ENCODE data around the gene ETS1.

ETS1 gene

DNA sequence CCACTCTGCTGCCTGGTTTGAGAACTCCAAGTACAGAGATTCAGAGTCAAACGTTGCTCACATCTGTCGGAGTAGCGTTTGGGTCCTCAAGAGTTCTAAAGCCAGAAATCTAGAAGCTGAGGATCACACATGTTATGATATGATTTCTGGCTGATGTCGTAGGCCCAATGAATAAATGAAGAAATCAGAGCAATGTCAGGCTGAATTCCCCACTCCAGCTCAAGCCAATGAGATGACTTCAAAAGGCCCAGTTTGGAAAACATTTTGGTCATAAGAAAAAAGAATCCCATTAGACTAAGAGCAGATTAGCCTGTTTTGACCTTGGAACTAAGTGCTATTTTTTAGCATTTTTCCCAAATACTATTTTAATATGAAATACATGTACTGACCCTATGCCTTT is 106.7 kb downstream of the ETS1 start:
- DNase-seq (ENCODE audit: low spot score), result no peak

DNA sequence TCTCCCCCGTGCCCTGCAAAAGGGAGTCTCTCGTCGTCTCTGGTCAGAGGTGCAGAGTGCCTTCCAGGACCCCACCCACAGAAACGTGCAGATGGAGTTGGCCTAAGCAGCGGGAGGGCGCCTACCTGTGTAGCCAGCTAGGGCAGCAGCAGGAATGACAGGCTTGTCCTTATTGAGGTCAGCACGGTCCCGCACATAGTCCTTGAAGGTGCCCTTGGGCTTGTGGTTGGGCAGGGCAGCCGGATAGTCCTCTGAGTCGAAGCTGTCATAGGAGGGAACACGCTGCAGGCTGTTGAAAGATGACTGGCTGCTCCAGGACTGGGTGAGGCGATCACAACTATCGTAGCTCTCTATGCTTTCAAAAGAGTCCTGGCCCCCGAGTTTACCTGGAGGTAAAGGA is 107.3 kb downstream of the ETS1 start:
- no peak for DNase-seq (ENCODE audit: low spot score)

DNA sequence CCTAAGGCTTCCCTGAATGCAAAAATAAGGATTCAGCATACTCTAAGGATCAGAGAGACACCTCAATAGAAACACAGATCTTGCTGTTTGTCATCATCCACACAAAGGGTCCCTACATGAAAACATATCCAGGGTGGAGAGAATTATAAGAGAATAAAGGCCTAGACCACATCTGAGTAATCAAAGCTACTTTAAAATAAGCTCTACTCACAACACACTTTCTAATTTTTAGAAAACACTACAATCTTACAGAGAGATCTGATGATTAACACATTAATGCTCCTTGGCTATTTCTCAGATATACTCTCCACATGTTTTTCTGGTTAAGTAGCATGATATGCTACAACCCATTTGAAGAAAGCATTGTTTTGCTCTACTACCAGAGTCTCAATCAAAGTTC is 108.2 kb downstream of the ETS1 start:
- DNase-seq (ENCODE audit: low spot score), result no peak

DNA sequence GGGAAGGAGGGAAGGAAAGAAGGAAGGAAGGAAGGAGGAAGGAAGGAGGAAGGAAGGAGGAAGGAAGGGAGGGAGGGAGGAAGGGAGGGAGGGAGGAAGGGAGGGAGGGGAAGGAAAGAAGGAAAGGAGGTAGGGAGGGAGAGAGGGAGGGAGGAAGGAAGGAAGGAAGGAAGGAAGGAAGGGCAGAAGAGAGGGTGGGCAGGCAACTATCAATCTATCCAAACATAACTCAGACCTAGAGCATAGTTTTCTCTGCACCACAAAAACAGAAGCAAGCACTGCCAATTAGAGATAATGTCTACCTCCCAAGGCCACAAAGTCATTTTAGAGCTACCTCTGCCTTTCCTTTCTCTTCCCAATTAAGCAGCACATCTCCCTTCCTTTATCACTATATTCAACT is 109.1 kb downstream of the ETS1 start:
- DNase-seq (ENCODE audit: low spot score), result no peak

DNA sequence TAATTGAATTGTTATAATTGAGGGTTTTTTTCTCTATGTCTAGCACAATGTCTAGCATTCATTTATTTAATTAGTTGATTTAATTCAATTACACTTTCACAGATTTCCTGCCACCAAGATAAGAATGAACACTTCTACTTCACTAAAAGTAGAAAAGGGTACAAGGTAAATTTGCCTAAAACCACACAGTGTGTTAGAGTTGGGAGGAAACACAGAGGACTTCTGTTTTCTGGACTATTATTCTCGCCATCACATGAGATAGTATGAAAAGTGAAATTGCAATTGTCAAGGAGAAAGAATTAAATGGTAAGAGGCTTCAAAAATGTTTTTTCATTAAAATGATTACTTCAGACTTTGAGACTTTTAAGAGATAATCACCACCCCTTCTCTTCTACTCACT is 109.5 kb downstream of the ETS1 start:
- DNase-seq (ENCODE audit: low spot score), result no peak

DNA sequence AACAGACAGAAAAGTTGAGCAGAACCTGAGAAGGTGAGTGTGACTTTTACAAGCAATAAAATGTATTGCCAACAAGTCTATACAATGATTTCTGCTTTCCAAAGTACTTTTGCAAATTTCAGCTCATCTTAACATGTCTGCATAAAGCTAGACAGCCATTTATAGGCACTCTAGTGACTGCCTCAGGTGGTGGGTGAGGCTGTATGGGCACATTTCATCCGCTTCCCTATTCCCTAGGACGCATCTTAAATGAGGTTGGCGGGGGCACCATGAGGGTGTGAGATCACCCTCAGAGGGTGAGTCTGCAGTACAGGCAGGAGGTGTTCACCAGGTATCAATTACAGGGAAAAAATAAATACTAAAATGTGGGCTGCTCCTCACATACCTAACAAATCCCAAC is 110.1 kb downstream of the ETS1 start:
- no peak for DNase-seq (ENCODE audit: low spot score)

DNA sequence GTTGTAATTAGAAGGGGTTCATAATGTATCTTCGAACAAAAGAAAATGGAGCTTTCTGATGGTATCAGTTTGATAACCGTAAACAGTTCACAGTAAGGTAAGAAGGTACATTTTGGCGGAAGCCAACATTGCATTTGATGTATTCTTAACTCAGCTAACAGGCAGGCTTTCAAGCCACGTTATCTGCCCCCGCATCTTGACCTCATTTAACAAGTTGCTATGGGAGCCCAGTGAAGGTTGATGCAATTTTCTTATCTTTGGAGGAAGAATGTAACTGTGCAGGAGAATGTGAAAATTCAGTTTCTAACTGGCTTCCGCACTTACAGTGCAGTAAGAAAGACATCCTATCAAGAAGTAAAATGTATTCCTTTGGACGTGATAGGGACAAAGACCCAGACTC is 110.6 kb downstream of the ETS1 start:
- no peak for DNase-seq (ENCODE audit: low spot score)

DNA sequence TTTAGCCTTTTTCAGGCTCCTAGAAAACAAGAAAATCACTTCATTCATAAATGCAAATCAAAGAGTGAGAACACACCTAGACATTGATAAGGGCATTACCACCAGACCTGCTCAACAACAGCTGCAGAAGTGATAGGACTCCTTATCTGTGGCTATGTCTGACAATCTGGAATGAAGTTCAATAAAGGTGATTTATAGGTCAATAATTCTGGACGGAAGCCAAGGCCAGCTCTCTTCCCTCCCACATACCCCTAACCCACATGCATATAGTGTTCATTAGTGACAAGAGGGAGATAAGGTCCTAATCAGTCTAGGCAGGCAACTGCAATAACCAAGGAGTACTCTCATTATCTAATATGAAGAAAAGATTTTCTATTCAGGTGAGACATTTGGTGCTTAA is 111.3 kb downstream of the ETS1 start:
- no peak for DNase-seq (ENCODE audit: low spot score)

DNA sequence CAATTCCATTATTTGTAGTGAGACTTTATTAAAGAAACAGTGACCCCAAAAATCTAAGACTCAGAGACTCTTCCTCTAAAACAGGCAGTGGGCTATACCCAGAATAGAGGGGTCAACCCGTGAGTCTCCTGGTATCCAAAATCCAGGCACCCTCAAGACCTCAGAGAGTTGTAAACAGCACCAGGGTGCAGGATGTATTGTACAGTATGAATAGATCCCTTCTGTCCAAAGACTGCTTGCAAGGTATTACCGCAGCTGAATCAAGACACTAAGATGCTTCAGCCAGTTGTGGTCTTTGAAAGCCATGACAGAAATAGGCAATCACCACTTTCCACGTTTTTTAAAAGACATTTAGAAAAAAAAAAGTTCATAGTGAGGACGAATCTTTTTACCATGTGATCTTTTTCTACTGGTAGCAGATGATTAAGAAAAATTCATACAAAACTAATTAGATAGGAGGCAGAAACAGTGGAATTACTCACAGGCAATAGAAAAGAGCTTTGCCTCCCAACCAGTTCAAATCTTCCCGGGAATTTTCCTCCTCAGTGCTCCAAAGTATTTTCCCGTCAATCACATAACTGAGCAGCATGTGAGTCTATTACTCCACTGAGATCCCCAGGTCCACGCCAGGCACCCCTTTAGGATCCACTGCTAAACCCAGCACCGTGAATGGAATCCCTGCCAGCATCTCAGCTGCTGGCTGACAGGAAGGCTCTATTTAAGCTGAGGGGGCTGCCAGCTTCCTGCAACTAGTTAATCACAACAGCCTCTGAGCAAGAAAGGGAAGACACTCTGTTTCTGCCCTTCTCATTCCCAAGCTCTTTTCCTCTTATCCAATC is 113.1 kb downstream of the ETS1 start:
- no peak for DNase-seq (ENCODE audit: low spot score)

DNA sequence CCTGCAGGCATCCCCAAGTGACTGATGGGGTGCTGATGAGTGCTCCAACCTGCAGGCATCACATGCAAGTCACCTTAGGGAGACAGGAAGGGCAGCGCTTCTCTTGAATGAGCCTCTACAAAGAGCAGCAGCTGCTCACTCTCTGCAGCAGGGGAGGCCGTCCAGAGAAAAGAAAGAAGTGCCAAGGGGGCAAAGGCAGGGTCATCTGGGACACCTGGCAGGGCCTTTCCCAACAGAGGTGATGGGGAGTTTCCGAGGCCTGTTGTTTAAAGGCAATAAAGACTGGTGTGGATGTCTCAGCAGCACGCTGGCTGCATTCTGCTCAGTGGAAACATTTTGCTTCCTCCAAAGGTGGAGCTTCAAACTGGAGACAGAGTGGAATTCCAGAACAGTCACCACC is 113.7 kb downstream of the ETS1 start:
- DNase-seq (ENCODE audit: low spot score), result no peak

DNA sequence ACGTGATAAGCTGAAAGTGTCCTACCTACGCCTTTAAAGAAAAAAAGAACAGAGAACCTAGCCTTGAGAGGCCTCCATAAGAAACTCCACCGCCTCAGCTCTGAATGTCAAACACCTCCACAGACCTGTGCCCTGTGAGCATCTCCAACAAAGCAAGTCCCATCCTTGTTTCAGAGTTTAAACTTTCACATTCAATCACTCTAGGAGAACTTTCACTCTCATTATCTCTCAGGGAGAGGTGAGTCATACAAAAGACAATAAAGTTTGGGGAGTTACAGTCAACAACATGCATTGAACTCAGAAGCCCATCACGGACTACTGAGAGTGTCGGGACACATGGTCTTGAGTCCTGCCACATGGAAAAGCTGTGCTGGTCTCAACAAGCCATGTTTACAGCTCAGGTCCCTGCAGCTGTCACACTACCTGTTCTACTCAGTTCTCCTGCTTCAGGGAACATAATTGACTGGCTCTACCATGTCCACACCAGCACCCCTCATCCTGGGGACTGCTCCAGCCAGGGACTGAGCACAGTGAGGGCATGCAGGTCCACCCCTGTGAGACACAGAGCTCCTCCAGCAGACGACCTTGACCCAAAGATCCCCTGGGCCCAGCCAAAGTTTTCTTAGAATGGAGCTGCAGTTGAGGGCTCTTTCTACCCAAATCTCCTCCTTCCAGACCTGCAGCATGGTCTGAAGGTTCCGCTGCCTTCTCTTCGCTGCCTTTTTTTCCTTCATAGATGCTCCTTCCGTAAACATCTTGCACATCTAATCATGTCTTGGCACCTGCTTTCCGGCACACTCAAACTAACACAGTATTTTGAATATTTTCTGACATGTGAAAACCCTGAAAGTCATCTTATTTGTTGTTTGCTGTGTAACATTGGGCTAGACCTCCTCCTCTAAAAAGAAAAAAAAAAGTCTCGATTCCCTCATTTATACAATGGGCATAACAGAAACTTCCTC is 114.9 kb downstream of the ETS1 start:
- DNase-seq (ENCODE audit: low spot score), result no peak

DNA sequence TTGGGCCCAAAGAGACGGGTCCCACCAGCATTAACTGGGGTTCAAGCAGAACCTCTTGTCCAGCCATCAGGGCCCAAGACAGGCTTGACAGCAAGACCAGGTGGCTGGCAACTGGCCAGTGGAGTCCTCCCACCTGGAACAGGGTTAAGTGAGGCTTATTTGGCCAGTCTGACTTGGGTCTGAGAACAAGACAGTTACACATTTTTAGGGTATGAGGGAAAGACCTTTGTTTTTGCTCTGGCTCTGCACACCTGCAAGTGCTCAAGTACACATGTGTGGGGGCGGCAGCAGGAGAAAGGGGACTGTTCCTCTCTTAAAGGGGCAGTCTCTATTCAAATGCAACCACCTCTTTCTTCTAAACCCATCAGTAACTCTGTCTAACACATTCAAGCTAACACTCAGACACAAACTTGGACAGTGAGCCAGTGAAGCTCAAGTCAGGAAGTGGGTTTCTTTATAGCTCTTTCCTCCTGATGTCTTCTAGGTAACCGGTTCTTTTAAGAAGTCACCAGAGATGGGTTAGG is 116.2 kb downstream of the ETS1 start:
- DNase-seq (ENCODE audit: low spot score), result no peak

DNA sequence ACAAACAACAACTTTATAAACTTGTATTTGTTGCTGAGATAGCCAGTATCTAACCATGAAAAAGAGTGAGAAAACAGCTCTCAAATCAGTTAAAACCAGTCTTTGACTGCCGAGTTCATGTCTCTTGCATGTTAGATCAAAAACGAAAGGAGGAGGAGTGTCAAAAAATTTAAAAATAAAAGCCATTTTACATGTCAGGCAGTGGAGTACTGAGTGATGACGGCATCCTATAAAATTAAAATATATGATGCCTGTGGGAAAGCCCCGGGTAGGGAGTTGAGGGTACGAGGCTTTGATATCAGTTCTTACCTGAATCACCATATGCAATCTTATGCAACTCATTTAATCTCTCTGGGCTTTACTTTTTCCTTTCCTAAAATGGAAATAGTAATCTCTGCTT is 117.3 kb downstream of the ETS1 start:
- no peak for DNase-seq (ENCODE audit: low spot score)

DNA sequence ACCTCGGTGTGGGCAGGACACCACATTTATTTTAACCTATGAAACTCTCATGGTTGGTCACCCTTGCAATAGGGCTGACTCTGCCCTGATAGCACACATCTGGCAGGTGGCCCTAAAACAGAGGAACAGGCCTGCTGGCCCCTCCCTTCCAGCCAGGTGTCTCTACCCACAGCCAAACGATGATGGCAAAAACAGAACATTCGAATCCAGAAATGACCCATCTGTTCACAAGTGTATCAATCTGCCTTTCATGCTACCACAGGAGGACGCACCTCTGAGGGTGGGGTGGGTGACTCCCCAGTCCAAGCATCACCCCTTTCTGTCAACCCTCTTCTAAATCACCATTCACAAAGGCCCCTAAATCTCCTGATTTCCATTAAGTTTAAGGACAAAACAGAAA is 118.1 kb downstream of the ETS1 start:
- DNase-seq (ENCODE audit: low spot score), result no peak

DNA sequence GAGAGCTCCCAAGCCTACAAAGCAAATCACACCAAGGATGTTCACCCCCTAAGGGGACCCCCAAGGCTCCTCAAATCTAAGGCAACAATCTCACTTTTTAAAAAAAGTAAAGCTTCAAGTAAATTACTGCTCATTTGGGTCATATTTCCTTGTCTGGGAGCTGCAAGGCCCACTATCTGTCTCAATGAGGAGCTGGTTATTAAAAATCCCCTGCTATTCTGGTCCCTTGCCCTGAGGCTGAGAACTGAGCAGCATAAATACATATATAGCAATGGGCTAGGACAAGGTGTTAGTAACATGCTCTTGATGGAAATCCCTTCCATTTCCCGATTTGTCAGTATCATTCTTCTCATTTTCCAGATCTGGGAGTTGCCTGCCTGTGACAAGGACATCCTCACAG is 119.2 kb downstream of the ETS1 start:
- no peak for DNase-seq (ENCODE audit: low spot score)

DNA sequence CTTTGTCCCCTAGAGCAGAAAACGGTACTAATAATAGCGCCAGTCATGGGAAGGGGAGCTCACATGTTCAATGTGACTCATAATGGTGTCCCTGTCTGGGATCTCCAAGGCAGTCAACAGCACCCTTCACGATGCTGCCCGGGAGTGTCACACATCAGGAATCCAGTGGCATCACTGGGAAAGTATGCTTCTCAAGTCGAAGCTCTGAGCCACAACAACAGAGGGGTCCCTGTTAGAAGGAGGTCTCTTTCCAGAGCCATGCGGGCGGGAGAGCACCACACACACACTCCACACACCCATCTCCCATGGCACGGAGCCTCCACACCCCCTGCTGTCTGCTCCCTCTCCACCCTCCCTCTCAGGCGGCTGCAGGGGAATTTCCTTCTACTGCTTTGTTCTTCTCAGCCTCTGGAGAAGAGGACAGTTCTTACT is 119.7 kb downstream of the ETS1 start:
- DNase-seq (ENCODE audit: low spot score), result no peak

DNA sequence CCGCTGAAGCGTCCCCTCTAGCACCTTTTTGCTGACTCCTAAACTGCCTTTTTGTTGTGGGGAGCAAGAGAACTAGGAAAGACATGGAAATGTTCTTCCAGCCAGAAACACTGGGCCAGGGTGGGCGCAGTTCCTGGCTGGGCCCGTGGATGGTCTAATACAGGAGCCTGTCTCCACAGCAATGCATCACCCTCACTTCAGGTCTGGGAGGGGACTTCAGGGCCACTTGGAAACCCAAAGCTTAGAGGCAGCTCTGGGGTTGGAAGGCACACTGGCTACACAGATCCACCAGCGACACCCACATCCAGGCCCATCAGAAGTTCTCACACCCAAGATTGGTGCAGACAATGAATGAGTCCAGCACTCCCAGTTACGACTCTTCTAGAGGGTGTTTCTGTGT is 120.3 kb downstream of the ETS1 start:
- DNase-seq (ENCODE audit: low spot score), result no peak

DNA sequence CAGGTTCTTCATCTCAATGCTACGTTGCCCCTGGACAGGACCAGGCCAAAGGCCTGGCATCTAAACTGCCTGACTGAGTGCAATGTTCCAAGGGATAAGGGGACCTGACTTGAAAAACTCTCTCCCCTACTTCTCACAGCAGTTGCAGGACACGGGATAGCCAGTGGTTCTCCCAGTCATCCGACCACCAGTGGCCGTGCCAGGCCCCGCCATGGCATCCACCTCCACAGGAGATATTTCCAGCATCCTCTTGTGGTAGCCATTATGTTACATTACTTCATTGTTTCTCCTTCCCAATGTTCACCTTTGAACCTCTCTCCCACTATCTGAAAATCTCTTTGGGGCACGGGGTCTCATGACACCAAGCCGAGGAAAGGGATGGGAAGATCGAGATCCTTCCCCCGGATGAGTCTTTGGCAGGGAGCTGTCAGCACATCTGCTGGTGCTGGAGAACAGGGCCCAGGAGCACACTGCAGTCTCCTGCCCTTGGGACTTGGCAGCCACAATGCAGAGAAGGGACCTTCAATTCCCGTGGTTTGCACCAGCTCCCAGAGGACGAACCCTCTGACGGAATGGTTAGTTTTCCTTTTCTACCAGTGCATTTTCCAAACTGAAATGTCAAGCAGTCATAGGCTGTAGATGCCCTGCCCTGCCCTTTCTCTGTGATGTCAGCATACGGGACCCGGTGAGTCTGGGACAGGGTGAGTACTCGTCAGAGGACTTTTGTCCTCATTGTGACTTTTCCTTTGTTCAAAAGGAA is 121.2 kb downstream of the ETS1 start:
- no peak for DNase-seq (ENCODE audit: low spot score)

DNA sequence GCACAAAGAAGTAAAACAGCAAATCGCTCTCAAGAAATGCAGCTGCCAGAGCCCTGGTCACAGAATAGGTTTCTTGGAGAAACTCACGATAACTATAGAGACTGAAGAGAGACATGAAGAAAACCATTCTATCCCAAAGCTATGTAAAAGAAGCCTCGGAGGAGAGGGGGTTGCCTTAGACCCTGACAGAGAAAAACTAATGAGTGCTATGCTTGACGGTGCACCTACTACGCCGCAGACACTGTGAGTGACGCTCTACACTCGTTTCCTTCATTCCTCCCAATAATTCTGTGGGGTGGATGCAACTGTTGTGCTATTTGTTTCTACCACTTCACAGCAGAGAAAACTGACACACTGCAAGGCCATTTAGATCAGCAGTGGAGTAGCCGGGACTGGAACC is 121.8 kb downstream of the ETS1 start:
- DNase-seq (ENCODE audit: low spot score), result no peak

DNA sequence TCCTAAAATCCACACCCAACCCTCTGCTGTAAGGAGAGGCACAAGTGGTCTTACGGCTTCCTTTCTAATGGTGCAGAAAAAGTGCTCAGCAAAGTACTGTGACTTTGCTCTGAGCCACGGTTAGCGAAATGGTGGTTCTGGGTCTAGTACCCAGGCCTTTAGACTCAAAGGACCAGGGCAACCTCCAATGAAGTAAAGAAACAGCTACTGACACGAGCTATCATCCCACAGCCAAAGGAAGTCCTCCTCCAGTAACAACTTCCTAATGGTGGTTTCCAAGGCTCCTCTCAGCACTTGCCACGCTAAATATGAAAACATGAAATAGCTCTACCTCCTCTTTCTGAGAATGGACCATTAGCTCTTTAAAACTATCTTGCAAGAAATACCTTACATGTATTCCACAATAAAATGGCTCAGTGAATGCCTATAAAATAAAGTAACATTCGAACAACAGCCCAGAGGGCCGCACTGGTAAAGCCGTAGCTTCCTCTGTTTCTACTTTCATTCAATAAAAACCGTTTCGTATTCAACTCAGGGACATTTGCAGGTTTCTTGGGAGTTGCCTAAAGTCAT is 122.4 kb downstream of the ETS1 start:
- DNase-seq (ENCODE audit: low spot score), result no peak

DNA sequence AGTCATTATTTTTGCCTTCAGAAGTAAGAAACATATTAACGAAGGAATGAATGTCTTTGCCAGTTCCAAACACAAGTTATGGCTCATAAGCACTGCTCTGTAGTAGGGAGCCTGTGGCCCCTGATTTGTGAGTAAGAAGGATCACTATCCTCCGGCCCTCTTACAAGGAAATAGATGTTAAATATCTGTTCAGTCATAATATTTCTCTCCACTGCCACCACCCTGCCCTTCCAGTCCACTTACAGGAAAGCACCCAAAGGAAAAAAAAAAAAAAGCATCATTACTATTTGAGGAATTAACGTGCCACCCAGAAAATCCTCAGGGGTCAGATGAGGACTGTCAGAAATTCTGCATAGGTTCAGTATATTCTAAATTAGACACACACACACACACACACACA is 123.4 kb downstream of the ETS1 start:
- no peak for DNase-seq (ENCODE audit: low spot score)

DNA sequence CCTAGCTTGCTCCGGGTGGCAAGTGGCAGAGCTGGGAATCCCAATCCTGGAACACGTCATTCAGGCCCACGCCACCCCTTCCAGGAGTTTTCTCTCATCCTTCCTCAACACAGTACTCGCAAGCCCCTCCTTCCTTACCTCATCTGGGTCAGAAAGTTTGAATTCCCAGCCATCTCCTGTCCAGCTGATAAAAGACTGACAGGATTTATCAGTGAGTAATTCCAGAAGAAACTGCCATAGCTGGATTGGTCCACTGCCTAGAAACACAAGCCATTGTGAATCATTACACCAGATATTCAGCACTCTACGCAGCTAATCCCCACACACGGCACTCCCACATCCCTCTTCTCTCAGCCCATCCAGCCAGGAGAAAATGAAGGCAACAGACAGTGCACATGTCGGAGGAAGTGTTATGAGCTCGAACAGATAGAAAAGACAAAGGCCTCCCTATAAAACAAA is 124.0 kb downstream of the ETS1 start:
- no peak for DNase-seq (ENCODE audit: low spot score)

All from hematopoietic multipotent progenitor cell treated with erythropoietin and hydrocortisone succinate and interleukin-3 and kit ligand, for 17 days (in vitro differentiated cells).